ENCODE results near the gene MBD6.
A peak's percentile ranks its signal among the peaks of the same experiment; 100 is the strongest.

Gene MBD6

DNA sequence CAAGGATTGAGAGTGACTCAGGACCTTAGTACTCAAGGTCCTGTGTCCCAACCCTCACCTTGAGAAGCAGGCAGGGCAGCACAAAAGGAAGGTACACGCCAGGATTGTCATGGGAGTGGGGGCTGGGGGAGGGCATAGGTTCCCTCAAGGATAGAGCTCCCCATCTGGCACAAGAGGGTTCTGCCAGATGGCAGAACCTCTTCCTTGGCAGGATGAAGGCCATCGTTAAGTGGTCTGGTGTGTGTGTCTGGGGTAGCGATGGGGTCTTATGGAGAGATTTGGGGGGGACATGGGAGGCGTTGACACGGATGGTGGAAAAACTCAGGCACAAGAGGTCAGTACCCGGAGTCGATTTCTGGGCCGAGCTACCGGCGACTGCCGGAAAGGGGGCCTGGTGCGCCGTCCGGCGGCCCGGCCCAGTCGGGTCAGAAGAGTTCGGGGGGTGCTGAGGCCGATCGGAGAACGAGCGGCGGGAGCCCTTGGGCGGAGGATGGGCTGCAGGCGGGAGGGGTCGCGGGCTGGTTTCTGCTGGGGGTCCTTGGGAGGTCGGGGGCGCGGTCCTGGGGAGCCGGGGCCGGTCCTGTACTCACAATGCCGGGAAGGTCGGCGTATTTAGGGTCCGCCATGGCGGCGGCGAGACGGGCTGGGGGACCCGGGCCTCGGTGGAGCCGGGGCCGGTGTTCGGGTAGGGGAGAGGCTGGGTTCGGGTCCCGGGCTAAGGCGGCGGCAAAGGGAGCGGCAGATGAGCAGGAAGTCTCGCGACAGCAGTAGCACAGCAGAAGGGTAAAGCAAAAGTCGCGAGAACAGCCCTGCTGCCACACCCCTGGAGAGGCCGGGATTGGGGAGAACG is 24.0 kb downstream of the MBD6 start, which contains the start of gene DCTN2:
DCTN2 (minus strand) TSS at position 755 of the 850 bp plus-strand sequence; CDS start at position 626, 129 bp downstream.
- peak; percentile 92 to 99 for DNase-seq (ENCODE audit: low read depth in 1 of 2, low spot score in 1 of 2)
- H3K4me3 ChIP-seq (replicated peaks; ENCODE audit: insufficient read depth, low read length): peak within 1 kb of the TSS; percentile 82
- H3K27me3 ChIP-seq (ENCODE audit: insufficient read depth, poor library complexity, severe bottlenecking): peaks cover 11% of the 10 kb centered on the region
- TF ChIP-seq SPI1 (IDR thresholded peaks at IDR 0.05; ENCODE audit: borderline replicate concordance, low read depth) (no peak), GABPA (IDR thresholded peaks at IDR 0.05; ENCODE audit: low read depth) (no peak), POLR2AphosphoS5 (IDR thresholded peaks at IDR 0.05; ENCODE audit: low read depth) (peak; percentile 42; the same call in 1 of the 2 replicates)
- TF ChIP-seq, protein P1, sequence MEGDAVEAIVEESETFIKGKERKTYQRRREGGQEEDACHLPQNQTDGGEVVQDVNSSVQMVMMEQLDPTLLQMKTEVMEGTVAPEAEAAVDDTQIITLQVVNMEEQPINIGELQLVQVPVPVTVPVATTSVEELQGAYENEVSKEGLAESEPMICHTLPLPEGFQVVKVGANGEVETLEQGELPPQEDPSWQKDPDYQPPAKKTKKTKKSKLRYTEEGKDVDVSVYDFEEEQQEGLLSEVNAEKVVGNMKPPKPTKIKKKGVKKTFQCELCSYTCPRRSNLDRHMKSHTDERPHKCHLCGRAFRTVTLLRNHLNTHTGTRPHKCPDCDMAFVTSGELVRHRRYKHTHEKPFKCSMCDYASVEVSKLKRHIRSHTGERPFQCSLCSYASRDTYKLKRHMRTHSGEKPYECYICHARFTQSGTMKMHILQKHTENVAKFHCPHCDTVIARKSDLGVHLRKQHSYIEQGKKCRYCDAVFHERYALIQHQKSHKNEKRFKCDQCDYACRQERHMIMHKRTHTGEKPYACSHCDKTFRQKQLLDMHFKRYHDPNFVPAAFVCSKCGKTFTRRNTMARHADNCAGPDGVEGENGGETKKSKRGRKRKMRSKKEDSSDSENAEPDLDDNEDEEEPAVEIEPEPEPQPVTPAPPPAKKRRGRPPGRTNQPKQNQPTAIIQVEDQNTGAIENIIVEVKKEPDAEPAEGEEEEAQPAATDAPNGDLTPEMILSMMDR (IDR thresholded peaks at IDR 0.05; ENCODE audit: insufficient read depth, low read length): no peak
- TF ChIP-seq, protein P2, sequence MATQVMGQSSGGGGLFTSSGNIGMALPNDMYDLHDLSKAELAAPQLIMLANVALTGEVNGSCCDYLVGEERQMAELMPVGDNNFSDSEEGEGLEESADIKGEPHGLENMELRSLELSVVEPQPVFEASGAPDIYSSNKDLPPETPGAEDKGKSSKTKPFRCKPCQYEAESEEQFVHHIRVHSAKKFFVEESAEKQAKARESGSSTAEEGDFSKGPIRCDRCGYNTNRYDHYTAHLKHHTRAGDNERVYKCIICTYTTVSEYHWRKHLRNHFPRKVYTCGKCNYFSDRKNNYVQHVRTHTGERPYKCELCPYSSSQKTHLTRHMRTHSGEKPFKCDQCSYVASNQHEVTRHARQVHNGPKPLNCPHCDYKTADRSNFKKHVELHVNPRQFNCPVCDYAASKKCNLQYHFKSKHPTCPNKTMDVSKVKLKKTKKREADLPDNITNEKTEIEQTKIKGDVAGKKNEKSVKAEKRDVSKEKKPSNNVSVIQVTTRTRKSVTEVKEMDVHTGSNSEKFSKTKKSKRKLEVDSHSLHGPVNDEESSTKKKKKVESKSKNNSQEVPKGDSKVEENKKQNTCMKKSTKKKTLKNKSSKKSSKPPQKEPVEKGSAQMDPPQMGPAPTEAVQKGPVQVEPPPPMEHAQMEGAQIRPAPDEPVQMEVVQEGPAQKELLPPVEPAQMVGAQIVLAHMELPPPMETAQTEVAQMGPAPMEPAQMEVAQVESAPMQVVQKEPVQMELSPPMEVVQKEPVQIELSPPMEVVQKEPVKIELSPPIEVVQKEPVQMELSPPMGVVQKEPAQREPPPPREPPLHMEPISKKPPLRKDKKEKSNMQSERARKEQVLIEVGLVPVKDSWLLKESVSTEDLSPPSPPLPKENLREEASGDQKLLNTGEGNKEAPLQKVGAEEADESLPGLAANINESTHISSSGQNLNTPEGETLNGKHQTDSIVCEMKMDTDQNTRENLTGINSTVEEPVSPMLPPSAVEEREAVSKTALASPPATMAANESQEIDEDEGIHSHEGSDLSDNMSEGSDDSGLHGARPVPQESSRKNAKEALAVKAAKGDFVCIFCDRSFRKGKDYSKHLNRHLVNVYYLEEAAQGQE (IDR thresholded peaks at IDR 0.05; ENCODE audit: insufficient replicate concordance, low read depth): no peak
- H3K27ac ChIP-seq (replicated peaks): peak within 1 kb of the TSS; percentile 79

DNA sequence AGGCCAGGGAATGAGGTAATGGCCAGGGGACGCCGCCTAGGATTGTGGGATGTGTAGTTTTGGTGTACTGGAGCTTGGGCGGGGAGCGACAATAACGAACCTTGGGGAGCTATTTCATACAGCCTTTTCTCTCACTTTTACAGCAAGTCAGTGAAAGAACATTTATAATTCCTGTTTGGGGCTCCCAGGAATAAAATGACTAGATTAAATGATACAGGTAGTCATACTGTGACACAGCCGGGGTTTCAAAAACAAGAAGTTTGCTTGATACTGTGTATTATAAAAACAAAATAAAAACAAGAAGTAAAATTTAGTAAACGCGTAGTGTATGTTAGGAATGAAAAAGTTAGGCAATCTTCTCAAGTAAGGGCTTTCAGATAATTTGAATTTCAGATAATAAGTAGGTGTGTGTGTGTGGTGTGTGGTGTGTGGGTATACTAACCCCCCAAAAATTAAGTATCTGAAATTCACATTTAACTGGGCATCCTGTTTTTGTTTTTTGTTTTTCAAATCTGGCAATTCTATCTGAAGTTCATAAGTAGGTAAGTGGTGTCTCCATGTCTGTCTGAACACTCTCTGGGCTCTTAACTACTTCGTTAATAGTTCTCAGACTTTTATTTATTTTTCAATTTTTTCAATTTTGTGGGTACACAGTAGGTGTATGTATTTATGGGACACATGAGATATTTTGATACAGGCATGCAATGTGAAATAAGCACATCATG is 24.8 kb downstream of the MBD6 start:
- Histone ChIP-seq H3K4me3 (replicated peaks; ENCODE audit: insufficient read depth, low read length) (peak overlapping the region; percentile 82), H3K27me3 (ENCODE audit: insufficient read depth, poor library complexity, severe bottlenecking) (peaks cover 11% of the 10 kb centered on the region), H3K27ac (replicated peaks) (peak overlapping the region; percentile 34; the same call in 1 of the 2 replicates)
- TF ChIP-seq GABPA (IDR thresholded peaks at IDR 0.05; ENCODE audit: low read depth): no peak
- TF ChIP-seq, protein P2 (IDR thresholded peaks at IDR 0.05; ENCODE audit: insufficient replicate concordance, low read depth): no peak
- no peak for TF ChIP-seq SPI1 (IDR thresholded peaks at IDR 0.05; ENCODE audit: borderline replicate concordance, low read depth)
- TF ChIP-seq, protein P1 (IDR thresholded peaks at IDR 0.05; ENCODE audit: insufficient read depth, low read length): no peak
- TF ChIP-seq POLR2AphosphoS5 (IDR thresholded peaks at IDR 0.05; ENCODE audit: low read depth): no peak
- DNase-seq (ENCODE audit: low read depth in 1 of 2, low spot score in 1 of 2): no peak

DNA sequence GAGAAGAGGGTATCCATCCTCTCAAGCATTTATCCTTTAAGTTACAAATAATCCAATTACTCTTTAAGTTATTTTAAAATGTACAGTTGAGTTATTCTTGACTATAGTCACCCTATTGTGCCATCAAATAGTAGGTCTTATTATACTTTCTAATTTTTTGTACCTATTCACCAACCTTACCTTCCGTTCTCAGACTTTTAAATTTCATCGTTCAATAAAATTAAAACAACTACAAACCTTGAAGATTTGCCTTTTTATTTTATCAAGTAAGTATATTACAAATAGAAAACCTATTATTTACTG is 25.3 kb downstream of the MBD6 start:
- Histone ChIP-seq H3K4me3 (replicated peaks; ENCODE audit: insufficient read depth, low read length) (no peak overlapping the region), H3K27me3 (ENCODE audit: insufficient read depth, poor library complexity, severe bottlenecking) (peaks cover 11% of the 10 kb centered on the region), H3K27ac (replicated peaks) (no peak overlapping the region)
- no peak for TF ChIP-seq POLR2AphosphoS5 (IDR thresholded peaks at IDR 0.05; ENCODE audit: low read depth)
- TF ChIP-seq GABPA (IDR thresholded peaks at IDR 0.05; ENCODE audit: low read depth): no peak
- TF ChIP-seq SPI1 (IDR thresholded peaks at IDR 0.05; ENCODE audit: borderline replicate concordance, low read depth): no peak
- TF ChIP-seq, protein P1 (IDR thresholded peaks at IDR 0.05; ENCODE audit: insufficient read depth, low read length): no peak
- TF ChIP-seq, protein P2 (IDR thresholded peaks at IDR 0.05; ENCODE audit: insufficient replicate concordance, low read depth): no peak
- DNase-seq (ENCODE audit: low read depth in 1 of 2, low spot score in 1 of 2): no peak

Measured in HL-60 (cell line).